Prostate gland (tissue), 2 donors: ENCODE data around the gene NRK. TPM values are rescaled to one million over a fixed set of nuclear protein-coding genes. Genes with fewer than 3 reads are reported as not detected.

Source experiments
- DNase-seq: peaks from one replicate; pipeline ENCODE4 v3.0.0-alpha.2; 2019; ENCODE audit warnings: low spot score
- H3K27ac ChIP-seq, 2 donors: fragments of 200-600 bp; sonication (generic); 2 replicates each; pipeline ENCODE4 v1.5.1; 2017 to 2019
- H3K27me3 ChIP-seq: fragments of 200-600 bp; sonication (generic); replicated peaks from 2 replicates; pipeline ENCODE4 v1.5.1; 2019; ENCODE audit not compliant: insufficient read depth
- H3K36me3 ChIP-seq, 2 donors: fragments of 200-600 bp; sonication (generic); 1 replicate in 1 of 2; 2 replicates in 1 of 2; pipeline versions ENCODE4 v1.5.1 to v1.8.1; 2017 to 2019
- H3K4me1 ChIP-seq: fragments of 200-600 bp; sonication (generic); replicated peaks from 2 replicates; pipeline ENCODE4 v1.5.1; 2019
- H3K4me3 ChIP-seq, 2 donors: fragments of 200-600 bp; sonication (generic); 2 replicates each; pipeline ENCODE4 v1.5.1; 2017 to 2019
- H3K9me3 ChIP-seq: fragments of 200-600 bp; sonication (generic); 2 replicates; pipeline ENCODE4 v1.5.1; 2017
- CTCF ChIP-seq, 4 experiments: fragments of 200-600 bp in 2 of 4; fragments of 450-650 bp in 2 of 4; sonication (generic) in 2 of 4; IDR thresholded peaks; 1 replicate in 3 of 4; 2 replicates in 1 of 4; pipeline ENCODE4 v1.5.1; 2016 to 2019; ENCODE audit warnings: antibody characterized with exemption in 4 of 4, mild to moderate bottlenecking in 2 of 4, moderate library complexity in 2 of 4
- POLR2A ChIP-seq: fragments of 450-650 bp; IDR thresholded peaks from one replicate; pipeline ENCODE4 v1.6.1; 2016; ENCODE audit warnings: antibody characterized with exemption, mild to moderate bottlenecking
- POLR2AphosphoS5 ChIP-seq: sonication (generic); formaldehyde crosslinking; IDR thresholded peaks from one replicate; pipeline ENCODE4 v1.6.1; 2017; ENCODE audit warnings: antibody characterized with exemption
- WGBS: methylation state at CpG from one replicate; pipeline ENCODE4 v1.1.5; 2018; 5-methylcytosine and 5-hydroxymethylcytosine counted together
- intact Hi-C: fragments of 100-400 bp; cut with DNase I; formaldehyde crosslinking; loops from one replicate; pipeline ENCODE4 v1.14.2; 2022
- total RNA-seq, 2 donors: library from RNA; depleted of rRNA; stranded (reverse); fragments of >200 nt; gene quantifications; one replicate each; pipeline ENCODE4 v1.1.0, GENCODE V29; 2016

NRK gene
- total RNA-seq, 2 donors from 2014 or later, result 2.6 to 4.9 TPM

DNA sequence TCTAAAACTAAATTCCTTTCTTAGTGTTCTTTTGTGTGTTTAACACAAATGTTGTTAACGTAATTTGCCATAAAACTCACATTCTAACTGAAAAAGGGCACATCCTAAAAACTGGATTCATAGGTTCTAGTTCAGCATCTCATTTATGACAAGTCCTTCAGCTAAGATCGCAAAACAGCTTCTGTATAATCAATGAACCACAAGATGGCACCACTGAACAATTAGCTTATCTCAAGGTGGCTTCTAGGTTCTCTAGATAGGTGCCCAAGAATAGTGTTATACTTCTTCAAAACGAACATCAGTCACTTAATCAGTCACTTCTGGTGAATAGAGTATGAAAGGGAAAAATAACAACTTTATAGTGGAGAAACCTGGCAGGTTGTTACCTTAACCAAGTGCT lies 54.3 kb downstream of the NRK start:
- DNase-seq, result no peak
- H3K4me3 ChIP-seq, result no peak overlapping the region
- H3K9me3 ChIP-seq, result no peaks in the 10 kb centered on the region
- no peaks in the 10 kb centered on the region for H3K27me3 ChIP-seq
- H3K36me3 ChIP-seq, result no peaks in the 10 kb centered on the region
- TF ChIP-seq CTCF (IDR thresholded peaks at IDR 0.05) (no peak), POLR2AphosphoS5 (no peak), POLR2A (no peak)
- H3K4me1 ChIP-seq, result no peaks in the 10 kb centered on the region
- intact Hi-C loops, result no loop called here
- WGBS, result 69% methylated on average over 3 of the region's 3 CpGs
- no peak overlapping the region for H3K27ac ChIP-seq

DNA sequence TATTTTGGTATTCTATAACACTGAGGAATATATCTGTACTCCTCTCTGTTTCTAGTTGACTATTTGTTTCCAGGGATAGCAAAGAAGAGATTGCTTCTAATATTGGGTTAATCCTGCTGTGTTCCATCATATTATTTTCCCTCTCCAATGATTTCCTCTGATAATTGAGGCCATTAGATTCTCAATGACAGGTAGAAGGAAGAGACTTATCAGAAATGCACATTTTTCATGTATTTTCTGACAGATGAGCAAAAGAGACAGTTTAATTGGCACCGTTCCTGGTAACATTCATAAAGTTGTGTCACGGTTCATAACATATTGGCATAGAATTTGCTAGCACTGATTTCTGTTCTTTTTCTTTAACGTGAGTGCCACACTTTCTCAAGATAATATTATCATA lies 58.2 kb downstream of the NRK start:
- Histone ChIP-seq H3K27ac (no peak overlapping the region), H3K36me3 (no peaks in the 10 kb centered on the region)
- 70% methylated on average over 3 of the region's 3 CpGs for WGBS

DNA sequence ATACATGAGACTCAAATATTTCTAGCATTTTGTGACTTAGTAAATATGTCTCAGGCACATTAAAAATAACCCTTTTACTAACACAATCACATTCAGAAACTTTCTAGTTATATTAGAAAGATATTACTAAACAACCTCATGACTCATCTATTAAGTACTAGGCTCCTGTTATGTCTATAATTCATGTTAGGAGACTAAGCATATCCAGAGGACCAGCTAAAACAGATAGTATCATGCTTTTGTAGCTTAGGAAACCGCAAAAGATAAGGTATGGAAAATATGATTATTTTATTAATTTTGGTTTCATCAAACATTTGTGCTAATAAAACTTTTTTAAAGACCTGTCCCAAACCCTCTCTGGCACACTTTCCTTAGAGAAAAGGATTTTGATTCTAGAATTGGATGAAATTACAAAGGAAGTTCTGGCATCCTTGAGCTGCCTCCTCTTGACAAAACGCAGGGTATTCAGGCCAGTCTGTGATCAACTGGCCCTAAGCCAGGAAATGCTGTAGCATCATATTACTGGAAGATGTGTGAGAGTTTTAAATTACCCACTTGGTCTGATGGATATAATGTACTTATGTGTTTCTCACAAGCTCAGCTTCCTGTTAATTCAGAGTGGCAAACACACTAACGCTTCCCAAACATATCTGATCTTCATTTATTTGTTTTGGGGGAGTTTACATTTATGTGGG lies 60.4 kb downstream of the NRK start:
- no peak for DNase-seq
- no peak overlapping the region for H3K4me3 ChIP-seq
- H3K36me3 ChIP-seq, result no peaks in the 10 kb centered on the region
- WGBS, result 19% methylated on average over 3 of the region's 3 CpGs
- intact Hi-C loops, result no loop called here
- H3K9me3 ChIP-seq, result no peaks in the 10 kb centered on the region
- H3K27ac ChIP-seq, result no peak overlapping the region
- H3K4me1 ChIP-seq, result no peaks in the 10 kb centered on the region
- H3K27me3 ChIP-seq, result no peaks in the 10 kb centered on the region
- TF ChIP-seq CTCF (IDR thresholded peaks at IDR 0.05) (no peak), POLR2A (no peak), POLR2AphosphoS5 (no peak)

More for the DNA sequence above, 58.2 kb downstream of the NRK start:
- intact Hi-C loops, result no loop called here
- Histone ChIP-seq H3K4me1 (no peaks in the 10 kb centered on the region), H3K27me3 (no peaks in the 10 kb centered on the region), H3K9me3 (no peaks in the 10 kb centered on the region), H3K4me3 (no peak overlapping the region)
- TF ChIP-seq POLR2A (no peak), CTCF (IDR thresholded peaks at IDR 0.05) (no peak), POLR2AphosphoS5 (no peak)
- DNase-seq, result no peak

DNA sequence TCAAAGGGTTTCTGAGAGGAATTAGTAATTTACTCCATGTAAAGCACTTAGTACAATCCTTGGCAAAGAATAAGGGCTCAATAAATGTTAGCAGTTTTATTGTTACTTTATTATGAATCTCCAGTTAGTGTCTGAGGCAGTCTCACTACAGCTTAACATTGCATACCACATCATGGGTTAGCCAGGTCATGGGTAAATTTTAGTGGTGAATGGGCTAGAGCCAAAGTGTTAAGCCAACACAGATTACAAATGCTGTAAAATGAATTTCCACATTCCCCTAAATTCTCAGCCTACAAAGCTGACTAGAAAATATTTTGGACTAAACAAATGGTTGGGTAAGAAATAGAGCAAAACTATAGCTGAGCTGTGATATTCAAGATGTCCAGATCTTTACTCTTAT lies 72.4 kb downstream of the NRK start:
- Histone ChIP-seq H3K9me3 (no peaks in the 10 kb centered on the region), H3K4me1 (no peaks in the 10 kb centered on the region), H3K36me3 (no peaks in the 10 kb centered on the region), H3K4me3 (no peak overlapping the region), H3K27ac (no peak overlapping the region), H3K27me3 (no peaks in the 10 kb centered on the region)
- TF ChIP-seq CTCF (IDR thresholded peaks at IDR 0.05), result no peak
- TF ChIP-seq POLR2AphosphoS5, result no peak
- no peak for TF ChIP-seq POLR2A
- intact Hi-C loops, result no loop called here
- no peak for DNase-seq

DNA sequence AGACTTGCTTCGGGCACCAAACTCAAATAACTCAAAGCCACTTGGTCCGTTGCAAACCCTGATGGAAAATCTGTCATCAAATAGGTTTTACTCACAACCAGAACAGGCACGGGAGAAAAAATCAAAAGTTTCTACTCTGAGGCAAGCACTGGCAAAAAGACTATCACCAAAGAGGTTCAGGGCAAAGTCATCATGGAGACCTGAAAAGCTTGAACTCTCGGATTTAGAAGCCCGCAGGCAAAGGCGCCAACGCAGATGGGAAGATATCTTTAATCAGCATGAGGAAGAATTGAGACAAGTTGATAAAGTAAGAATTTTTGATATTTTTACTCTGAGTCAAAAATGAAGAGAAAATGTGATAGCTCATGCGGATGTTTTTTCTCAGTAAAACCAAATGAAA lies 87.2 kb downstream of the NRK start:
- DNase-seq, result no peak
- Histone ChIP-seq H3K27me3 (no peaks in the 10 kb centered on the region), H3K36me3 (no peaks in the 10 kb centered on the region), H3K4me1 (no peaks in the 10 kb centered on the region), H3K27ac (no peak overlapping the region), H3K9me3 (no peaks in the 10 kb centered on the region), H3K4me3 (no peak overlapping the region)
- no peak for TF ChIP-seq CTCF (IDR thresholded peaks at IDR 0.05)
- TF ChIP-seq POLR2AphosphoS5, result no peak
- TF ChIP-seq POLR2A, result no peak
- 96% methylated on average over 8 of the region's 8 CpGs for WGBS
- intact Hi-C loops, result no loop called here
